OCI-LY7 (cell line): ENCODE data around the gene PIPOX. TPM values are rescaled to one million over a fixed set of nuclear protein-coding genes. Genes with fewer than 3 reads are reported as not detected.

Source experiments
- BruUV-seq: library from RNA; stranded (reverse); fragments of 400-500 nt; replicated peaks from 2 replicates; lab custom pipeline; 2021; lab: Mats Ljungman, UMichigan
- CTCF ChIA-PET: fragments of 300-600 bp; sonication (Branson Sonifier 250); formaldehyde crosslinking; loops from one replicate; lab custom pipeline; 2022; ENCODE audit warnings: antibody characterized with exemption; ENCODE audit not compliant: unreplicated experiment; lab: Charles Lee
- POLR2A ChIA-PET: fragments of 300-600 bp; sonication (Branson Sonifier 250); formaldehyde crosslinking; loops from one replicate; lab custom pipeline; 2022; ENCODE audit warnings: antibody characterized with exemption; lab: Charles Lee
- DNase-seq: peaks from one replicate; pipeline ENCODE4 v3.0.0-alpha.2; 2015; ENCODE audit warnings: low spot score
- H2AFZ ChIP-seq: fragments of 200-600 bp; sonication (generic), shearing (Covaris generic); 2 replicates; pipeline ENCODE4 v1.6.1; 2014; ENCODE audit warnings: mild to moderate bottlenecking, antibody characterized with exemption, low read length, moderate library complexity
- H3K27ac ChIP-seq: fragments of 200-600 bp; sonication (generic); 2 replicates; pipeline ENCODE4 v1.5.1; 2014; ENCODE audit warnings: mixed run types, low read depth, mild to moderate bottlenecking, moderate library complexity, low read length, inconsistent platforms; ENCODE audit not compliant: poor library complexity, severe bottlenecking
- H3K36me3 ChIP-seq: fragments of 200-600 bp; sonication (generic); 2 replicates; pipeline ENCODE4 v1.6.1; 2014; ENCODE audit warnings: mild to moderate bottlenecking, antibody characterized with exemption, low read length, moderate library complexity, mixed read lengths; ENCODE audit not compliant: insufficient read depth
- H3K4me1 ChIP-seq: fragments of 200-600 bp; sonication (generic); 2 replicates; pipeline ENCODE4 v1.5.1; 2014; ENCODE audit warnings: mild to moderate bottlenecking, low read length; ENCODE audit not compliant: insufficient read depth, poor library complexity, severe bottlenecking
- H3K4me2 ChIP-seq: fragments of 200-600 bp; sonication (generic); 2 replicates; pipeline ENCODE4 v1.6.1; 2014; ENCODE audit warnings: mild to moderate bottlenecking, low read length
- H3K4me3 ChIP-seq: fragments of 200-600 bp; sonication (generic); 2 replicates; pipeline ENCODE4 v1.5.1; 2014; ENCODE audit warnings: mild to moderate bottlenecking, low read depth, low read length; ENCODE audit not compliant: poor library complexity, severe bottlenecking
- H3K79me2 ChIP-seq: fragments of 200-600 bp; sonication (generic); 2 replicates; pipeline ENCODE4 v1.6.1; 2016; ENCODE audit warnings: low read depth, mild to moderate bottlenecking, low read length, moderate library complexity, mixed read lengths; ENCODE audit not compliant: insufficient read depth
- H3K9me2 ChIP-seq: fragments of 200-600 bp; sonication (generic); 2 replicates; pipeline ENCODE4 v1.6.1; 2016; ENCODE audit warnings: mild to moderate bottlenecking, low read length, mixed read lengths; ENCODE audit not compliant: insufficient read depth
- H3K9me3 ChIP-seq: fragments of 200-600 bp; sonication (generic); 2 replicates; pipeline ENCODE4 v1.6.1; 2014; ENCODE audit warnings: mild to moderate bottlenecking, mixed run types, low read length, mixed read lengths
- H4K20me1 ChIP-seq: fragments of 200-600 bp; sonication (generic); 2 replicates; pipeline ENCODE4 v1.6.1; 2014; ENCODE audit warnings: mild to moderate bottlenecking, antibody characterized with exemption, low read length, moderate library complexity, mixed read lengths; ENCODE audit not compliant: insufficient read depth
- CTCF ChIP-seq: fragments of 200-600 bp; sonication (generic); conservative IDR thresholded peaks from 2 replicates; pipeline ENCODE4 v1.5.1; 2014; ENCODE audit warnings: mild to moderate bottlenecking, antibody characterized with exemption, low read length, moderate library complexity, mixed read lengths
- EZH2phosphoT487 ChIP-seq: fragments of 200-600 bp; sonication (generic); IDR thresholded peaks from 2 replicates; pipeline ENCODE4 v1.6.1; 2018; ENCODE audit warnings: low read depth, borderline replicate concordance, mild to moderate bottlenecking, mixed run types, antibody characterized with exemption, low read length, moderate library complexity, mixed read lengths
- intact Hi-C: fragments of 100-400 bp; cut with micrococcal nuclease; formaldehyde crosslinking; loops from one replicate; pipeline ENCODE4 v1.10.0; 2022; ENCODE audit not compliant: unreplicated experiment
- total RNA-seq, 2 experiments: library from RNA; depleted of rRNA in 1 of 2; stranded (reverse); fragments of >200 nt in 1 of 2; shearing (Covaris generic) in 1 of 2; gene quantifications; 2 replicates each; pipeline ENCODE4 v1.2.3, GENCODE V29; 2014 to 2022

Gene PIPOX
- total RNA-seq, 2 experiments from 2014 or later = 3.8 to 4.1 TPM

DNA sequence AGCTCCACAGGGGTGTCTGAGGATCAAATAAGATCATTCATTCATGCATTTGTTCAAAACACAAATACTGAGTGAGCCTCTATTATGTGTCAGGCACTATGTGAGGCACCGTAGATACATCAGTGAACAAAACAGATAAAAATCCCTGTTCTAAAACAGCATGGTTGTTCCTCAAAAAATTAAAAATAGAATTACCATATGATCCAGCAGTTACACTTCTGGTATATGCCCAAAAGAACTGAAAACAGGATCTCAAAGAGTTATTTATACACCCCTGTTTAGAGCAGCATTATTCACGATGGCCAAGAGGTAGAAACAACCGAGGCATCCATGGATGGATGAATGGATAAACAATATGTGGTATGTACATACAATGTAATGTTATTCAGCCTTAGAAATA is 15.4 kb downstream of the PIPOX start:
- Histone ChIP-seq H3K4me1 (no peaks in the 10 kb centered on the region), H4K20me1 (no peaks in the 10 kb centered on the region), H3K27ac (no peak overlapping the region), H3K79me2 (no peaks in the 10 kb centered on the region), H3K9me2 (no peaks in the 10 kb centered on the region), H2AFZ (no peak overlapping the region), H3K4me3 (no peak overlapping the region), H3K4me2 (no peak overlapping the region), H3K36me3 (no peaks in the 10 kb centered on the region), H3K9me3 (no peaks in the 10 kb centered on the region)
- ChIA-PET CTCF (no interaction called here), POLR2A (no interaction called here)
- no peak for DNase-seq
- TF ChIP-seq CTCF = no peak
- no peak for TF ChIP-seq EZH2phosphoT487
- no TSS peak for BruUV-seq
- intact Hi-C loops = loop anchor here (5.0 kb wide), 1 partner anchor 86 kb away; no protein-coding TSS in a partner anchor

GRCh38 chr17:29059281-29059680 is 16.3 kb downstream of the PIPOX start:
- H3K4me3 ChIP-seq = no peak overlapping the region
- DNase-seq = no peak
- no peak overlapping the region for H3K27ac ChIP-seq
- H4K20me1 ChIP-seq = no peaks in the 10 kb centered on the region
- no peaks in the 10 kb centered on the region for H3K9me2 ChIP-seq
- no peak overlapping the region for H3K4me2 ChIP-seq
- no peaks in the 10 kb centered on the region for H3K4me1 ChIP-seq
- POLR2A ChIA-PET = interaction anchor here (1.4 kb wide), 1 partner anchor 40 kb away, joined by 3 read pairs; no protein-coding TSS in a partner anchor
- no TSS peak for BruUV-seq
- intact Hi-C loops = loop anchor here (5.0 kb wide), 1 partner anchor 87 kb away; no protein-coding TSS in a partner anchor
- no peaks in the 10 kb centered on the region for H3K36me3 ChIP-seq
- no peak overlapping the region for H2AFZ ChIP-seq
- no peaks in the 10 kb centered on the region for H3K79me2 ChIP-seq
- TF ChIP-seq CTCF = no peak
- H3K9me3 ChIP-seq = no peaks in the 10 kb centered on the region
- CTCF ChIA-PET = no interaction called here

DNA sequence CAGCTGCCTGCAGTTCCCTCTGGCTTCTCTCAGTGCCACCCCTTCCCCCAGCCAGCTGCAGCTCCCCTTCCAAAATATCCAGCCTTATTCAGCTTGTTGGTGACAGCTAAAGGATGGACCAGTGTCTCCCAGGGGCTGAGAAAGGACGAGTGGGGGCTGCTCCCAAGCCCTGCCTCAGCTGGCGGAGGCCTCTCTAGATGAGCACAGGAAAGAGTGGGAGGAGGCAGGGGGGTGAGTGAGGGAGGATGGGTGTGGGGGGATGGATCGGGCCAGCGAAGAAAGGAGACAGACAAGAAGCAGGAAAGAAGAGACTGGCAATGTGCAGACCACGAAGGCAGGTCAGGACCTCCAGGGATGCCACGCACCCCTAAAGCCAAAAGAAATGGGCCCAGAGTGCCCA is 17.5 kb downstream of the PIPOX start:
- DNase-seq = no peak
- Histone ChIP-seq H3K4me3 (no peak overlapping the region), H3K27ac (no peak overlapping the region), H2AFZ (no peak overlapping the region), H3K4me1 (no peaks in the 10 kb centered on the region), H3K4me2 (no peak overlapping the region), H3K9me3 (no peaks in the 10 kb centered on the region), H3K79me2 (no peaks in the 10 kb centered on the region), H3K9me2 (no peaks in the 10 kb centered on the region), H4K20me1 (no peaks in the 10 kb centered on the region), H3K36me3 (no peaks in the 10 kb centered on the region)
- intact Hi-C loops = no loop called here
- no TSS peak for BruUV-seq
- POLR2A ChIA-PET = interaction anchor here (1.0 to 1.4 kb wide), 2 partner anchors 41 kb away, joined by 3 to 7 read pairs; no protein-coding TSS in a partner anchor
- no peak for TF ChIP-seq EZH2phosphoT487
- no peak for TF ChIP-seq CTCF
- CTCF ChIA-PET = interaction anchor here (1.1 kb wide), 1 partner anchor 99 kb away, joined by 5 read pairs; no protein-coding TSS in a partner anchor
